ENCODE results near the gene LNP1.
"Not testable (repeated sequence)": the region's sequence is repeated elsewhere in the genome, so short reads cannot be mapped to it uniquely, and the experiment has no call there.

The LNP1 gene

GRCh38 chr3:100429187-100429716 is 27.9 kb downstream of the LNP1 start:
- no peak for DNase-seq (ENCODE audit: low read depth, low spot score)

GRCh38 chr3:100436951-100437350 is 35.6 kb downstream of the LNP1 start:
- no peak for DNase-seq (ENCODE audit: low read depth, low spot score)

- DNase-seq (ENCODE audit: low read depth, low spot score): no peak
These were observed 36.6 kb downstream of the LNP1 start for GRCh38 chr3:100437721-100438622.

- no peak for DNase-seq (ENCODE audit: low read depth, low spot score)
These were observed 37.3 kb downstream of the LNP1 start for GRCh38 chr3:100438623-100438974.

- DNase-seq (ENCODE audit: low read depth, low spot score): no peak
These were observed 39.6 kb downstream of the LNP1 start for GRCh38 chr3:100440895-100441294.

- DNase-seq (ENCODE audit: low read depth, low spot score): no peak
These were observed 42.4 kb downstream of the LNP1 start for GRCh38 chr3:100443690-100444089.

- DNase-seq (ENCODE audit: low read depth, low spot score): not testable (repeated sequence)
These were observed 45.7 kb downstream of the LNP1 start for GRCh38 chr3:100447067-100447466.

- no peak for DNase-seq (ENCODE audit: low read depth, low spot score)
These were observed 46.7 kb downstream of the LNP1 start for GRCh38 chr3:100448079-100448478.

GRCh38 chr3:100449214-100449613 is 47.9 kb downstream of the LNP1 start:
- DNase-seq (ENCODE audit: low read depth, low spot score): no peak

- no peak for DNase-seq (ENCODE audit: low read depth, low spot score)
These were observed 53.3 kb downstream of the LNP1 start for GRCh38 chr3:100454677-100455076.

- no peak for DNase-seq (ENCODE audit: low read depth, low spot score)
These were observed 54.7 kb downstream of the LNP1 start for GRCh38 chr3:100455841-100456550.

GRCh38 chr3:100456745-100457144 is 55.4 kb downstream of the LNP1 start:
- DNase-seq (ENCODE audit: low read depth, low spot score): no peak

GRCh38 chr3:100457811-100458210 is 56.5 kb downstream of the LNP1 start:
- DNase-seq (ENCODE audit: low read depth, low spot score): no peak

GRCh38 chr3:100458814-100459213 is 57.5 kb downstream of the LNP1 start:
- no peak for DNase-seq (ENCODE audit: low read depth, low spot score)

- DNase-seq (ENCODE audit: low read depth, low spot score): no peak
These were observed 61.7 kb downstream of the LNP1 start for GRCh38 chr3:100463002-100463401.

- no peak for DNase-seq (ENCODE audit: low read depth, low spot score)
These were observed 62.4 kb downstream of the LNP1 start for GRCh38 chr3:100463646-100464155.

- no peak for DNase-seq (ENCODE audit: low read depth, low spot score)
These were observed 64.8 kb downstream of the LNP1 start for GRCh38 chr3:100465892-100466777.

GRCh38 chr3:100467133-100467532 is 65.8 kb downstream of the LNP1 start:
- no peak for DNase-seq (ENCODE audit: low read depth, low spot score)

- DNase-seq (ENCODE audit: low read depth, low spot score): no peak
These were observed 67.3 kb downstream of the LNP1 start for GRCh38 chr3:100468676-100469075.

GRCh38 chr3:100470951-100471350 is 69.6 kb downstream of the LNP1 start:
- DNase-seq (ENCODE audit: low read depth, low spot score): no peak

- DNase-seq (ENCODE audit: low read depth, low spot score): no peak
These were observed 70.1 kb downstream of the LNP1 start for GRCh38 chr3:100471444-100471843.
